CD4-positive, alpha-beta T cell (primary cell): ENCODE data around the gene TMEM59. TPM values are rescaled to one million over a fixed set of nuclear protein-coding genes. Genes with fewer than 3 reads are reported as not detected.

Experiments
- ATAC-seq: fragments of 200-7000 bp; cut with Tn5 transposase; one replicate; pipeline ENCODE4 v1.10.0; 2022; ENCODE audit warnings: mild to moderate bottlenecking; ENCODE audit not compliant: poor library complexity
- CTCF ChIA-PET: fragments of 350-600 bp; sonication (Branson Sonifier 250); formaldehyde crosslinking; loops from one replicate; lab custom pipeline; 2021; ENCODE audit warnings: antibody characterized with exemption, inconsistent platforms; lab: Charles Lee
- POLR2A ChIA-PET: fragments of 350-600 bp; sonication (Branson Sonifier 250); formaldehyde crosslinking; loops from one replicate; lab custom pipeline; 2021; ENCODE audit warnings: antibody characterized with exemption, inconsistent platforms; lab: Charles Lee
- DNase-seq, 14 experiments: peaks; one replicate each; pipeline ENCODE4 v3.0.0-alpha.2; 2013 to 2020; ENCODE audit warnings: mixed read lengths in 2 of 14
- H3K27ac ChIP-seq, 2 donors: one replicate each; pipeline versions ENCODE4 v1.5.1 to v1.7.0; 2013; ENCODE audit warnings: low read length in 2 of 2, low read depth in 1 of 2, mild to moderate bottlenecking in 1 of 2
- H3K27me3 ChIP-seq, 2 experiments: 1 replicate in 1 of 2; 2 replicates in 1 of 2; pipeline versions ENCODE4 v1.6.1 to v1.7.0; 2013; ENCODE audit warnings: low read length in 2 of 2, control low read depth in 1 of 2, mild to moderate bottlenecking in 1 of 2, moderate library complexity in 1 of 2; ENCODE audit not compliant: insufficient read depth in 2 of 2, control insufficient read depth in 1 of 2
- H3K36me3 ChIP-seq: one replicate; pipeline ENCODE4 v1.6.1; 2013; ENCODE audit warnings: low read length, control low read depth; ENCODE audit not compliant: insufficient read depth
- H3K4me1 ChIP-seq: one replicate; pipeline ENCODE4 v1.6.1; 2013; ENCODE audit warnings: low read length, control low read depth; ENCODE audit not compliant: insufficient read depth
- H3K4me3 ChIP-seq: one replicate; pipeline ENCODE4 v1.5.1; 2013; ENCODE audit warnings: mild to moderate bottlenecking, low read length, moderate library complexity
- H3K9me3 ChIP-seq, 2 experiments: 1 replicate in 1 of 2; 2 replicates in 1 of 2; pipeline versions ENCODE4 v1.6.1 to v1.7.0; 2013; ENCODE audit warnings: low read length in 2 of 2, mild to moderate bottlenecking in 2 of 2, control low read depth in 1 of 2, moderate library complexity in 1 of 2; ENCODE audit not compliant: control insufficient read depth in 1 of 2, insufficient read depth in 1 of 2
- H3K27ac Mint-ChIP-seq: one replicate; pipeline ENCODE4 v1.8.0; 2020; ENCODE audit warnings: mixed read lengths
- H3K27me3 Mint-ChIP-seq: one replicate; pipeline ENCODE4 v1.8.0; 2021; ENCODE audit warnings: mixed read lengths
- H3K36me3 Mint-ChIP-seq: one replicate; pipeline ENCODE4 v1.8.0; 2021; ENCODE audit warnings: low read depth, mixed read lengths
- H3K4me1 Mint-ChIP-seq: one replicate; pipeline ENCODE4 v1.8.0; 2021; ENCODE audit warnings: low read depth, mixed read lengths
- H3K4me3 Mint-ChIP-seq: one replicate; pipeline ENCODE4 v1.8.0; 2020; ENCODE audit warnings: mild to moderate bottlenecking, mixed read lengths
- H3K9me3 Mint-ChIP-seq: one replicate; pipeline ENCODE4 v1.8.0; 2020; ENCODE audit warnings: mixed read lengths
- CTCF ChIP-seq: fragments of 200-600 bp; IDR thresholded peaks from one replicate; pipeline ENCODE4 v1.8.0; 2022; ENCODE audit warnings: antibody characterized with exemption, mild to moderate bottlenecking
- intact Hi-C, 2 experiments: fragments of 100-400 bp; cut with DNase I in 1 of 2; cut with micrococcal nuclease in 1 of 2; formaldehyde crosslinking; loops; one replicate each; pipeline versions ENCODE4 v1.15.1 to v1.9.0; 2023 to 2025; cut with DNase I, micrococcal nuclease
- total RNA-seq, 174 experiments: library from RNA in 2 of 174; stranded (reverse) in 2 of 174; gene quantifications; one replicate each; pipeline ENCODE4 v1.2.3 and lab custom pipeline; 2021 to 2026

Gene TMEM59
- total RNA-seq, 2 experiments from 2014 or later: 128 TPM

- TF ChIP-seq CTCF: no peak
- Histone ChIP-seq H3K9me3 (no peaks in the 10 kb centered on the region), H3K36me3 (peaks cover 29% of the 10 kb centered on the region), H3K27me3 (no peaks in the 10 kb centered on the region), H3K4me3 (no peak overlapping the region), H3K4me1 (peaks cover 26% of the 10 kb centered on the region), H3K27ac (no peak overlapping the region)
- peaks cover 56% of the 10 kb centered on the region for H3K36me3 Mint-ChIP-seq
- CTCF ChIA-PET: no interaction called here
- peak overlapping the region; percentile 41 for H3K27ac Mint-ChIP-seq
- H3K4me3 Mint-ChIP-seq: peak overlapping the region; percentile 3
- ATAC-seq: no peak
- POLR2A ChIA-PET: no interaction called here
- DNase-seq: no peak
- H3K27me3 Mint-ChIP-seq: no peaks in the 10 kb centered on the region
- H3K4me1 Mint-ChIP-seq: peaks cover 51% of the 10 kb centered on the region
- intact Hi-C loops: no loop called here
- no peaks in the 10 kb centered on the region for H3K9me3 Mint-ChIP-seq
Measured at GRCh38 chr1:54047384-54048305, 5.4 kb downstream of the TMEM59 start.

- DNase-seq (no peak), ATAC-seq (no peak)
- POLR2A ChIA-PET: no interaction called here
- Histone ChIP-seq H3K36me3 (peaks cover 37% of the 10 kb centered on the region), H3K4me3 (no peak overlapping the region), H3K27ac (no peak overlapping the region), H3K9me3 (no peaks in the 10 kb centered on the region), H3K4me1 (peaks cover 23% of the 10 kb centered on the region), H3K27me3 (no peaks in the 10 kb centered on the region)
- CTCF ChIA-PET: no interaction called here
- peaks cover 51% of the 10 kb centered on the region for H3K4me1 Mint-ChIP-seq
- H3K36me3 Mint-ChIP-seq: peaks cover 65% of the 10 kb centered on the region
- no peak for TF ChIP-seq CTCF
- no peaks in the 10 kb centered on the region for H3K27me3 Mint-ChIP-seq
- no peaks in the 10 kb centered on the region for H3K9me3 Mint-ChIP-seq
- H3K4me3 Mint-ChIP-seq: peak overlapping the region; percentile 3
- intact Hi-C loops: no loop called here
- H3K27ac Mint-ChIP-seq: peak overlapping the region; percentile 41
Measured at GRCh38 chr1:54046671-54047383, 6.2 kb downstream of the TMEM59 start.

GRCh38 chr1:54045496-54045895, 7.5 kb downstream of the TMEM59 start:
- ChIA-PET CTCF (no interaction called here), POLR2A (no interaction called here)
- intact Hi-C loops: no loop called here
- ATAC-seq (no peak), DNase-seq (no peak)
- Histone ChIP-seq H3K9me3 (no peaks in the 10 kb centered on the region), H3K27ac (no peak overlapping the region), H3K4me3 (no peak overlapping the region), H3K36me3 (peaks cover 48% of the 10 kb centered on the region), H3K4me1 (peaks cover 17% of the 10 kb centered on the region), H3K27me3 (no peaks in the 10 kb centered on the region)
- Mint-ChIP-seq H3K27me3 (no peaks in the 10 kb centered on the region), H3K9me3 (no peaks in the 10 kb centered on the region), H3K4me1 (peaks cover 46% of the 10 kb centered on the region), H3K36me3 (peaks cover 78% of the 10 kb centered on the region), H3K4me3 (no peak overlapping the region), H3K27ac (peak overlapping the region; percentile 49)
- TF ChIP-seq CTCF: no peak
